ENCODE data around the gene CPNE6.
A peak's percentile ranks its signal among the peaks of the same experiment; 100 is the strongest.

CPNE6 gene

DNA sequence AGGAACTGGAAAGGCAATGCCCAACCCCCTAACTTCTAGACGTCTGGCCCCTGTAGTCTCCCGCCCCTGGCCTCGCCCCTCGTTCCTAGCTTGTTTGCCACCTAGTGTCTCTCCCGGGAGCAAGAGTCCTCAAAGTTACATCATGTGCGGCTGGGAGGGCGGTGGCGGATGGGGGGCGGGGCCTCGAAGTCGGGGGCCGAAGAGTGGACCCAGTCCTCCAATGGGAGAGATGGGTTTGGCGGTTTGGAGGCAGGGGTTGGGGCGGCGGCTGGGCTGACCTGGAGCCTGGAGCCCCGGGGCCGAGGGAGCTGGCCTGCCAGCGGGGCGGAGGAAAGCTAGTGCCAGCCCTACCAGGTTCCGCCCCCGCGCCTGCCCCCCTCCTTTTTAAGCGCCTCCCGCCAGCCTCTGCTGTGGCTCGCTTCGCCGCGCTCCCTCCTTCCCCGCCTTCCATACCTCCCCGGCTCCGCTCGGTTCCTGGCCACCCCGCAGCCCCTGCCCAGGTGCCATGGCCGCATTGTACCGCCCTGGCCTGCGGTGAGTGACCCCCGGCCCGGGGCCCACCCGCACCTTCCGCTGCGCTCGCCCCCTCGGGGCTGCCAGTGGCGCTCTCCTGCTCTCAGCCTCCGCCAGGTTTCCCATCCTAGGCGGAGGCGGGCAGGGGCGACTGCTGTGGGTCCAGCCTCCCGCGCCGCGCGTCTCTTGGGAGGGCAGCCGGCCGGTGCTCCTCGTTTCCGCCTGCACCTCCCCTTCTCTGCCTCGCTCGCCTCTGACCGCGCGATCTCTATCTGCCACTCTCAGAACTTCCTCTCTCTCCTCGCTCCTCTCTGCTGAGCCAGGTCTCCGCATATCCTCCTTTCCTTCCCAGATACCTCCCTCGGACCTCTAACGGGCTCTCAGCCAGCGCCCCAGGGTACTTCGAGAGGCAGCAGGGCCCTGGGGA lies 22.8 kb downstream of the CPNE6 start, which contains the start of gene PCK2:
PCK2 (plus strand) TSS at position 411 of the 940 bp plus-strand sequence; CDS start at position 506, 95 bp downstream.
- TF ChIP-seq, protein P1, sequence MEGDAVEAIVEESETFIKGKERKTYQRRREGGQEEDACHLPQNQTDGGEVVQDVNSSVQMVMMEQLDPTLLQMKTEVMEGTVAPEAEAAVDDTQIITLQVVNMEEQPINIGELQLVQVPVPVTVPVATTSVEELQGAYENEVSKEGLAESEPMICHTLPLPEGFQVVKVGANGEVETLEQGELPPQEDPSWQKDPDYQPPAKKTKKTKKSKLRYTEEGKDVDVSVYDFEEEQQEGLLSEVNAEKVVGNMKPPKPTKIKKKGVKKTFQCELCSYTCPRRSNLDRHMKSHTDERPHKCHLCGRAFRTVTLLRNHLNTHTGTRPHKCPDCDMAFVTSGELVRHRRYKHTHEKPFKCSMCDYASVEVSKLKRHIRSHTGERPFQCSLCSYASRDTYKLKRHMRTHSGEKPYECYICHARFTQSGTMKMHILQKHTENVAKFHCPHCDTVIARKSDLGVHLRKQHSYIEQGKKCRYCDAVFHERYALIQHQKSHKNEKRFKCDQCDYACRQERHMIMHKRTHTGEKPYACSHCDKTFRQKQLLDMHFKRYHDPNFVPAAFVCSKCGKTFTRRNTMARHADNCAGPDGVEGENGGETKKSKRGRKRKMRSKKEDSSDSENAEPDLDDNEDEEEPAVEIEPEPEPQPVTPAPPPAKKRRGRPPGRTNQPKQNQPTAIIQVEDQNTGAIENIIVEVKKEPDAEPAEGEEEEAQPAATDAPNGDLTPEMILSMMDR (conservative IDR thresholded peaks at IDR 0.05; ENCODE audit: low read depth), result no peak
- DNase-seq (ENCODE audit: low spot score), result peak; percentile 97
- peak within 1 kb of the TSS; percentile 88 for H3K27ac ChIP-seq
- POLR2A ChIA-PET (ENCODE audit: low non-redundant PET), result interaction anchor here (0.6 to 1.4 kb wide), 6 partner anchors 15 to 539 kb away, joined by 3 to 5 read pairs (median 4); partner anchors contain the start of genes DCAF11 and EMC9
- CTCF ChIA-PET, result interaction anchor here (0.6 to 6.1 kb wide), 5 partner anchors 15 to 271 kb away, joined by 3 to 51 read pairs (median 4); no protein-coding TSS in a partner anchor

DNA sequence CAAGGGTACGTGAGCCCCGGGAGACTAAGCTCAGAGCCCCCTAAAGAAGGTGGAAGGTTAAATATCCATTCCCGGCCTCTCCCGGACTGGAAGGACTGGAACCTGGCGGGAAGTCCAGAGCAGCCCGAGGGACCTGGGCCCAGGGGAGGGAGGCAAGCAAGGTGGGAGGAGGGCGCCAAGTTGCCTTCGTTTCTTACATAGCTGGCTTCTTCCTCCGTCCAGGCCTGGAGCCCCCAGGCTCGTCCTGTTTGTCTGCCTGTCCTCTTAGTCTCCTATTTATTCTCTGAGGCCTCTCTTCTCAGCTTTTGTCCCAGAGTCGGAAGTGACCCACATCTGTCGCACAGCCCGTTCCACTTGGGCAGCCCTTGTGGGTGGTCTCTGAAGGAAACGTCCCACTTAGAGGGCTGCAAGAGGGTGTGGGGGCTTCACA lies 23.5 kb downstream of the CPNE6 start:
- peak overlapping the region; percentile 88 for H3K27ac ChIP-seq
- TF ChIP-seq, protein P1 (conservative IDR thresholded peaks at IDR 0.05; ENCODE audit: low read depth), result no peak
- POLR2A ChIA-PET (ENCODE audit: low non-redundant PET), result interaction anchor here (0.6 to 1.4 kb wide), 5 partner anchors 14 to 540 kb away, joined by 3 to 5 read pairs (median 4); no protein-coding TSS in a partner anchor
- CTCF ChIA-PET, result interaction anchor here (1.3 to 6.1 kb wide), 2 partner anchors 14 to 37 kb away, joined by 5 to 51 read pairs; no protein-coding TSS in a partner anchor
- no peak for DNase-seq (ENCODE audit: low spot score)

DNA sequence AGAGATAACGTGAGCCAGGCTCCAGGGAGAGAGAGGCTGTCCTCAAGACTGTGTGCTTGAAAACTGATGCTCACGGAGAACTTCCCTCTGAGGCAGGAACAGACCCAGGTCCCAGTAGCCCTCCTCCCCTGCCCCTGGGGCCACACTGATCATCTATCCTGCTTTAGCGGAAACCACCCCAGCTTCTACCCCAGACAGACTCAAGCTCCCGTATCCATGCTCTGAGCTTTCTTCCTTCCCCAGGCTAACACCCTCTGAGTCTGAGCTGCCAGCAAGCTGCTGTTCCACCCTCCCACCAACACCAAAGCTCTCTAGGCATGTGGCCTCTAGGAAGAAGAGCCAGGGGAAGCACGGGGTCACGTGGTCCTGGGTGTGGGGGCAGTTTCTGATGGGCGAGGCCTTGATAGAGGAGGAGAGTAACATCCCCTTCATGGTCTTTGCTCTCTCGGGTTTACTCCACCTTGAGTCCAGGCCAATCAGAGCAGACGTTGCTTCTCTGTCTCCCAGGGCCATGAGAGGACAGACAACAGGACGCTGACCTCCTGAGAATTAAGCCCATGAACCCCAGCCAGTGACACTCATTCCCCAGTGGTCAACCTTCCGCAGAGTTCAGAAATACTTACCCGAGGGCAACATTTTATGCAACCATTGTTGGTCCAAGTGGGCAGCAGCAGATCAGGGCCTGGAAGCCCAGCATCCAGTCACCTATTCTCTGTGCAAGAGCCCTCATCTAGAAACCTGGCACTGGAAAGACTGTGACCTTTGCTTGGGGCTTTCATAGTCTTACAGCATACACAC lies 24.1 kb downstream of the CPNE6 start:
- no peak for DNase-seq (ENCODE audit: low spot score)
- ChIA-PET CTCF (interaction anchor here (1.3 to 6.1 kb wide), 2 partner anchors 13 to 38 kb away, joined by 5 to 51 read pairs; no protein-coding TSS in a partner anchor), POLR2A (ENCODE audit: low non-redundant PET) (interaction anchor here (0.6 to 0.7 kb wide), 3 partner anchors 20 to 541 kb away, joined by 3 to 5 read pairs (median 4); no protein-coding TSS in a partner anchor)
- TF ChIP-seq, protein P1 (conservative IDR thresholded peaks at IDR 0.05; ENCODE audit: low read depth), result no peak
- H3K27ac ChIP-seq, result peak overlapping the region; percentile 88

DNA sequence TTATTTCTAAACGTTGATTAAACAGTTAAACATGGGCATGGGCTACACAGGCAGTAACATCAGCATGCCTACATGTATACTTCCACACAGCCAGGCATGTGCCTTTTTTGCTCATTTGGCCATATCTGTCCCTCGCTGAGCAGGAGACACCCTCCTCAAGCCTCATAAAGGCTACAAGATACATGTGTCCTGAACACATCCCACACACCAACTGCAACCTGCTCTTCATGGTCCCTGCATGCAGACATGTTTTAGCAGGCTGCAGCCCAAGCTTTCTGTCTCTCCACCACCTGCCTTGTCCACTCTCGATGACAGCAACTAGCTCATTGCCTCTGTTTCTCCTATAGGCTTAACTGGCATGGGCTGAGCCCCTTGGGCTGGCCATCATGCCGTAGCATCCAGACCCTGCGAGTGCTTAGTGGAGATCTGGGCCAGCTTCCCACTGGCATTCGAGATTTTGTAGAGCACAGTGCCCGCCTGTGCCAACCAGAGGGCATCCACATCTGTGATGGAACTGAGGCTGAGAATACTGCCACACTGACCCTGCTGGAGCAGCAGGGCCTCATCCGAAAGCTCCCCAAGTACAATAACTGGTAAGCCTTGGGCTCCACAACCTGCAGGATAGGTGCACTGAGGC lies 25.3 kb downstream of the CPNE6 start:
- CTCF ChIA-PET, result interaction anchor here (1.4 kb wide), 1 partner anchor 12 kb away, joined by 4 read pairs; no protein-coding TSS in a partner anchor
- TF ChIP-seq, protein P1 (conservative IDR thresholded peaks at IDR 0.05; ENCODE audit: low read depth), result no peak

DNA sequence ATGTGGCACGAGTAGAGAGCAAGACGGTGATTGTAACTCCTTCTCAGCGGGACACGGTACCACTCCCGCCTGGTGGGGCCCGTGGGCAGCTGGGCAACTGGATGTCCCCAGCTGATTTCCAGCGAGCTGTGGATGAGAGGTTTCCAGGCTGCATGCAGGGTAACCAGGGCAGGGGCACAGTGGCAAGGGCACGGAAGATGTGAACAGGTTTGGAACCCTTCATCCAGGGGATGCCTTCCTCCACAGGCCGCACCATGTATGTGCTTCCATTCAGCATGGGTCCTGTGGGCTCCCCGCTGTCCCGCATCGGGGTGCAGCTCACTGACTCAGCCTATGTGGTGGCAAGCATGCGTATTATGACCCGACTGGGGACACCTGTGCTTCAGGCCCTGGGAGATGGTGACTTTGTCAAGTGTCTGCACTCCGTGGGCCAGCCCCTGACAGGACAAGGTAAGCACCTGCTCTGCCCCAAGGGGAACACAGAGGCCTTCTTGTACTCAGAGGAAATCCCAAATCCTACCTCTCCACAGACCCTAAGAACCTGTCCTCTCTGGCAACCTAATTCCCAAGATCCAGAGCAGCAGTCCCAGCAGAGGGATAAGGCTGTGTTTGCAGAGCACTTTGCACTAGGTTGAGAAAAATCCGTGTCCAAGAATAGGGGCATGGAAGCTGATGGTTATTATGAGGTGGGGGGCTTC lies 27.0 kb downstream of the CPNE6 start:
- TF ChIP-seq, protein P1 (conservative IDR thresholded peaks at IDR 0.05; ENCODE audit: low read depth), result no peak
- POLR2A ChIA-PET (ENCODE audit: low non-redundant PET), result no interaction called here
- CTCF ChIA-PET, result interaction anchor here (1.4 kb wide), 1 partner anchor 10 kb away, joined by 4 read pairs; no protein-coding TSS in a partner anchor
- DNase-seq (ENCODE audit: low spot score), result no peak
- 0 out of 2 replicates have a peak overlapping the region, but pooled peaks have one; percentile 6 for H3K27ac ChIP-seq

More for the DNA sequence above, 25.3 kb downstream of the CPNE6 start:
- POLR2A ChIA-PET (ENCODE audit: low non-redundant PET), result interaction anchor here (0.7 kb wide), 2 partner anchors 12 to 202 kb away, joined by 3 to 5 read pairs; no protein-coding TSS in a partner anchor
- peak overlapping the region; percentile 88 for H3K27ac ChIP-seq
- no peak for DNase-seq (ENCODE audit: low spot score)
